T-helper 1 cell treated with Interleukin-12 subunit alpha and Interleukin-12 subunit beta and Interleukin-4 antibody, amounts not matched to agents 30 ng/mL and 1 ng/mL, for 36 hours (primary cell): ENCODE measurements around the gene SEMA4B. TPM values are rescaled to one million over a fixed set of nuclear protein-coding genes. Genes with fewer than 3 reads are reported as not detected.

Experiments
- intact Hi-C: fragments of 100-400 bp; cut with micrococcal nuclease; formaldehyde crosslinking; loops from one replicate; pipeline ENCODE4 v1.15.1; 2024
- total RNA-seq: library from RNA; stranded (reverse); gene quantifications from 2 replicates; pipeline ENCODE4 v1.2.3, GENCODE V29; 2022

SEMA4B gene
- total RNA-seq, 1 donor from 2014 or later, result 27.5 TPM

DNA sequence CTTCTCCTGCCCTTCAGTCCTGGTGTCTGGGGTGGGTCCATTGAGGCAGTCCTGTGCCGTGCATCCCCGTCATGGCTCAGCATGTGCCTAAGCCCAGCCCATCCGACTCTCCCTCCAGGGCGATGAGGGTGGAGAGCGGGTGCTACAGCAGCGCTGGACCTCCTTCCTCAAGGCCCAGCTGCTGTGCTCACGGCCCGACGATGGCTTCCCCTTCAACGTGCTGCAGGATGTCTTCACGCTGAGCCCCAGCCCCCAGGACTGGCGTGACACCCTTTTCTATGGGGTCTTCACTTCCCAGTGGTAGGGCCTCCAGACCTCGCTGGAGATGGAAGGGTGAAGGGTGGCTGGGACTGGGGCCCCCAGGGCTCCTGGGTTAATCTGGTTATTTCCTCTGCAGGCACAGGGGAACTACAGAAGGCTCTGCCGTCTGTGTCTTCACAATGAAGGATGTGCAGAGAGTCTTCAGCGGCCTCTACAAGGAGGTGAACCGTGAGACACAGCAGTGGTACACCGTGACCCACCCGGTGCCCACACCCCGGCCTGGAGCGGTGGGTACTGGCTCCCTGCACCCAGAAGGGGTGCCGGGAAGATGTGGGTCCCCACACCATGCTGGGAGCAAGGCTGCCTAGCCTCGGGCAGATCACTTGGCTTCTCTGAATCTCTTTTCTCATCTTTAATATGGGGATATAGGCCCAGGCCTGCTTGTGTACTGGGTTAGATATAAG is 22.5 kb downstream of the SEMA4B start:
- intact Hi-C loops, result no loop called here

DNA sequence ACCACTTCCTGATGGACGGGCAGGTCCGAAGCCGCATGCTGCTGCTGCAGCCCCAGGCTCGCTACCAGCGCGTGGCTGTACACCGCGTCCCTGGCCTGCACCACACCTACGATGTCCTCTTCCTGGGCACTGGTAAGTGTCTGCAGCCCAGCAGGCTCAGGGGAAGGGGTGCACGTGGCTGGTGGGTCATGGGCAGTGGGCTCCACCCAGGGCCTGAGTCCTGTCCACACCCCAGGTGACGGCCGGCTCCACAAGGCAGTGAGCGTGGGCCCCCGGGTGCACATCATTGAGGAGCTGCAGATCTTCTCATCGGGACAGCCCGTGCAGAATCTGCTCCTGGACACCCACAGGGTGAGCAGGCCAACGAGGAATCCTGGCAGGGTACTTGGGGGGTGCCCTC is 23.9 kb downstream of the SEMA4B start:
- intact Hi-C loops, result no loop called here

- intact Hi-C loops, result no loop called here
Measured at GRCh38 chr15:90225504-90226234, 24.5 kb downstream of the SEMA4B start.

DNA sequence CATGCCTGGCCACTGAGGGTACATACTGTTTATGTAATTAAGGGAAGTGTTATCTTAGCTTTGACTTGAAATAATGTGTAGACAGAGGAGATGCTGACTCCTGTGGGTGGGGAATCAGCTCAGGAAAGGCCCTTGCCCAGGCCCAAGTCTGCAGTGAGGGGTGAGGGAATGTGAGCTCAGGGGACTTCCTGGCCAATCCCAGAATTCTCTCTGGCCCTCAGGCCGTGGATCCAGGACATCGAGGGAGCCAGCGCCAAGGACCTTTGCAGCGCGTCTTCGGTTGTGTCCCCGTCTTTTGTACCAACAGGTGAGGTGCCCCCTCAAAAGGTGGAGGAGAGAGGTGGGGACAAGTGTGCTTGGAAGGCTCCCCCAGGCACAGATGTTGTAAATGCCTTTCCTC is 26.2 kb downstream of the SEMA4B start:
- intact Hi-C loops, result no loop called here

DNA sequence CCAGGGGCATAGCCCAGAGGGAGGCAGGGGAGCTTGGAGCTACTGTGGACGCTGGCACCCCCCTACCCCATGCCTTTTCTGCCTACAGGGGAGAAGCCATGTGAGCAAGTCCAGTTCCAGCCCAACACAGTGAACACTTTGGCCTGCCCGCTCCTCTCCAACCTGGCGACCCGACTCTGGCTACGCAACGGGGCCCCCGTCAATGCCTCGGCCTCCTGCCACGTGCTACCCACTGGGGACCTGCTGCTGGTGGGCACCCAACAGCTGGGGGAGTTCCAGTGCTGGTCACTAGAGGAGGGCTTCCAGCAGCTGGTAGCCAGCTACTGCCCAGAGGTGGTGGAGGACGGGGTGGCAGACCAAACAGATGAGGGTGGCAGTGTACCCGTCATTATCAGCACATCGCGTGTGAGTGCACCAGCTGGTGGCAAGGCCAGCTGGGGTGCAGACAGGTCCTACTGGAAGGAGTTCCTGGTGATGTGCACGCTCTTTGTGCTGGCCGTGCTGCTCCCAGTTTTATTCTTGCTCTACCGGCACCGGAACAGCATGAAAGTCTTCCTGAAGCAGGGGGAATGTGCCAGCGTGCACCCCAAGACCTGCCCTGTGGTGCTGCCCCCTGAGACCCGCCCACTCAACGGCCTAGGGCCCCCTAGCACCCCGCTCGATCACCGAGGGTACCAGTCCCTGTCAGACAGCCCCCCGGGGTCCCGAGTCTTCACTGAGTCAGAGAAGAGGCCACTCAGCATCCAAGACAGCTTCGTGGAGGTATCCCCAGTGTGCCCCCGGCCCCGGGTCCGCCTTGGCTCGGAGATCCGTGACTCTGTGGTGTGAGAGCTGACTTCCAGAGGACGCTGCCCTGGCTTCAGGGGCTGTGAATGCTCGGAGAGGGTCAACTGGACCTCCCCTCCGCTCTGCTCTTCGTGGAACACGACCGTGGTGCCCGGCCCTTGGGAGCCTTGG is 27.0 kb downstream of the SEMA4B start:
- intact Hi-C loops, result no loop called here

DNA sequence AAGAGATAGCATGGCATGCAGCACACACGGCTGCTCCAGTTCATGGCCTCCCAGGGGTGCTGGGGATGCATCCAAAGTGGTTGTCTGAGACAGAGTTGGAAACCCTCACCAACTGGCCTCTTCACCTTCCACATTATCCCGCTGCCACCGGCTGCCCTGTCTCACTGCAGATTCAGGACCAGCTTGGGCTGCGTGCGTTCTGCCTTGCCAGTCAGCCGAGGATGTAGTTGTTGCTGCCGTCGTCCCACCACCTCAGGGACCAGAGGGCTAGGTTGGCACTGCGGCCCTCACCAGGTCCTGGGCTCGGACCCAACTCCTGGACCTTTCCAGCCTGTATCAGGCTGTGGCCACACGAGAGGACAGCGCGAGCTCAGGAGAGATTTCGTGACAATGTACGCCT is 27.8 kb downstream of the SEMA4B start:
- intact Hi-C loops, result no loop called here

DNA sequence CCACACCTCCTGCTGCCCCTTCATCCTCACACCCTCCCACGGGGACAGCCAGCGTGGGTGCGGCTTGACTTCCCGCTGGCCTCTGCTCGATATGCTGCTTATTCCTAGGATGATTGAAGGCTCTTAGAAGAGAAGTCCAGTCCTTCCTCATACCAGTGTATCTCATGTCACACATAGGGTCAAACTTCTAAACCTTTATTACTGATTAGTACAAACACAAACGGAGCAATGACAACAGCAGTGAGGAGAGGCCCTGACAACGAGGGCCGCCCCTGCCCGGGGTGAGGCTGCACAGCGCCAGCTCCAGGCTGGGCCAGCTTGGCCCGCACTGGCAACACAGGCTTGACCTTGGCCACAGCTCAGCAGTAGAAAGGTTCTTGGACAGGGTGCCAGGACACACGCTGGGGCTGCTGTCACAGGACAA is 29.0 kb downstream of the SEMA4B start:
- intact Hi-C loops, result loop anchor here (5.0 to 10.0 kb wide), 6 partner anchors 172 to 895 kb away; partner anchors contain the start of genes AP3S2, POLG, TICRR and VPS33B

GRCh38 chr15:90230610-90231009 is 29.5 kb downstream of the SEMA4B start:
- intact Hi-C loops, result loop anchor here (1.0 to 10.0 kb wide), 8 partner anchors 87 to 896 kb away; partner anchors contain the start of genes AP3S2, POLG, TICRR and VPS33B

DNA sequence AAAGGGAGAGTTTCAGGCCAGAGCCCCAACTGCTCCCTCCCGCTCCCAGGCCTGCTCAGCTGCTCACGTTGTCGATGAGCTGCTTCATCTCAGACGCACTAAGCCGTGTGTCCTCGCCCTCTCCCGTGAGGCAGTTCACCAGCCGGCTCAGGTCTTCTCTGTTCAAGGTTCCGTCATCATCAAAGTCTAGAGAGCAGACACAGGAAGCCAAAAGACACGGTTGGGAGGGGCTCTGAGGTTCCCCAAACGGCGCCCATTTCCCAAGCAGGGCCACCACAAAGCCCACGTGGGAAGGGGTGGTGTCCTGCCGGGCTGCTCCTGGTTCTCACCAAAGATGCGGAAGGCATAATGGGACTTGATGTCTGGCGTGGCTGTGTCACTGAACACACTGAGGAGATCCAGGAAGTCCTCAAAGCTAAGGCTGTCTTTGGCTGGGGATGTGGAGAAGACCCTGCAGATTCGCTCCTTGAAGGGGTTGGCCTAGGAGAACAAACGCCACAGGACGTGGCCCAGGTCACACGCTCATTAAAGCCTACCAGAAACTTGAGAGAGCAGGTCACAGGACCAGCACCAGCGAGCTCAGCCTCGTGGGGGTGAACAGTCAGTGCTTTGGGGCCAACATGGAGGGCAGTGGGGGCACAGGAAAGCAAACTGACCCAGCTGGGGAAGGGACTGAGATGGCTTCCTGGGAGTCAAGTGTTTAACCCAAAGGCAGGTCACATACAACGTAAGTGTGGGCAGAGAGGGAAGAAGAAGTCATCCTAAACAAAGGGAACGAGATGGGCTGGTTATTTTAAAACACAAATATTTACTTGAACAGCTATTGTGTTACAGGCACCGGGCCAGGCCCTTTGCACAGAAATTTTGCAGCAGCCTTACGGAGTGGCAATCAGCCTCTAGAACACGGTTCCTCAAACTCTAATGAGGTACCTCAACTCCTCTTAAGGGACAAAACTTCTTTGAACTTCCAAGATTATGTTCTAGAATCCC is 30.2 kb downstream of the SEMA4B start:
- intact Hi-C loops, result loop anchor here (1.0 to 10.0 kb wide), 9 partner anchors 88 to 897 kb away; partner anchors contain the start of genes AP3S2, BLM, POLG and TICRR

GRCh38 chr15:90232196-90232595 is 31.1 kb downstream of the SEMA4B start:
- intact Hi-C loops, result loop anchor here (2.0 to 10.0 kb wide), 7 partner anchors 170 to 897 kb away; partner anchors contain the start of genes AP3S2, BLM, POLG and TICRR

GRCh38 chr15:90232941-90233386 is 31.8 kb downstream of the SEMA4B start:
- intact Hi-C loops, result loop anchor here (2.0 to 10.0 kb wide), 7 partner anchors 169 to 898 kb away; partner anchors contain the start of genes AP3S2, BLM, POLG and TICRR

DNA sequence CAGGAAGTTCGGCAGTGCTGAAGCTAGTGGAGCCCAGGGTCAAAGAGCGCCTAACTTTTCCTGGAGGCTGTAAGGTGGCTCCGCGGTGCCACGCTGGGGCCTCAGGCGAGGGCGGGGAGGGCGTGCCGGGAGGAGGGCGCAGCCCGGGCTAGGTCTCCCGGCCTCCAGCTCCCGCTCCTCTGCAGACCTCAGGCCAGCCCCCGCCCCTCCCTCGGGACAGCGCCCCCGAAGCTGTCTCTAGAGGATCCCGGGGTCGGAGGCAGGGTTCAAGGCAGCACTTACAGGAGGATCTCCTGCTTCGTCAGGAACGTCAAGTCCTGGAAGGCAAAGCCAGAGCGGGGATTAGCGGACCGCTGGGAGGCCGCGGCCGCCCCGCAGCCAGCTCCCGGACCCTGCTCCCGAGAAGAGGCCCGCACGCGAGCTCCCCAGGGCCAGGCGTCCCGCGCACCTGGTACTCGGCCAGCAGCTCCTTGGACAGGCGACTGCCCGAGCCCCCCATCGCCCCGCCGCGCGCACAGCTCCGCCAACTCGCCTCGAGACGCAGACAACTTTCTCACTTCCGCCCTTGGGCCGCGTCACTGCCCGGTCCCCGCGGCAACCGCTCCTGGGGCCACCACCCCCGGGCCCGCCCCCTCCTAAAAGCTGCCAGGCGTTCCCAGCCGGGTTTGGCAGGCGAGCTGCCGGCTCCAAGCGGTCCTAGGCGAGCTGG is 32.4 kb downstream of the SEMA4B start, which contains the start of gene CIB1:
CIB1 (minus strand) TSS at position 555 of the 709 bp plus-strand sequence; CDS start at position 499, 56 bp downstream.
- intact Hi-C loops, result loop anchor here (1.0 to 10.0 kb wide), 16 partner anchors 16 to 899 kb away; partner anchors contain the start of genes AP3S2, BLM, IQGAP1 and NGRN

DNA sequence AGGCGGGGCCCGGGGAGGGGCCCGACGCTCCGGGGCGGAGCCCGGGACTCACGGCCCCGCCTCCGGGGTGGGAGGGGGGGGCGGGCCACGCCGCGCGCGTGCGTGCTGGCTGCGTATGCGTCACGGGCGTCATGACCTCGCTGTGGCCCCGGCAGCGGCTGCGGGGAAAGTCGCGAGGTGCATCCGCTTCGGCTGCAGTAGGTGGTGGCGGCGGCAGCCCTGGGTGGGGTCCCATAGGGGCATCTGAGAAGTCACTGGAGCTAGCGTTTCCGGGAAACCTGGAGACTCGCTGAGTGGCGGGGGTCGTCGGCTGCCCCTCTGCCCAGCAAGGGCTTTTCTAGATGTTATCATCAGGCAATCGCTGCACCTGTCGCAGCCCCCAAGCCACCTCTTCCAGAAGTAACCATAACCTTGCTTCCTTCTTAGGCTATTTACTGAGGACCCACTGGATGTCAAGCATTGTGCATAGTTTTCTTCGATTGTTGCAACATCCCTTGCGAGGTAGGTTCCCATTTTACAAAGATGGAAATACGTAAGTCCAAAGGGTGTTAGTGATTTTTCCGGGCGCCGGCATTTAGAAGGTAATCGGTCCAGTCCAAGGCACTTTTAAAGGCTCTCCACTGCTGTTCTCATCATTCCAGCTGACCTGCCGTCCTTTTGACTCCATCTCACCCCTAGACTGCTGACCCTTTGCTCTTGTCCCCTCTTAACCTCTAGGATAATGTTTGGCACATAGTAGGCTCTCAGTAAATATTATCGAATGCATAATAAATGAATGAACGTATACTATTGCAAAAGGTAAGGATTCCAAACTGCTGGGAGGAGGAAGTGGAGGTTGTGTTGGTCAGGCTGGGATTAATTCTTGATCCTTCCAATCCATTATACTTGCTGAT is 33.2 kb downstream of the SEMA4B start, which contains the start of gene GDPGP1:
GDPGP1 (plus strand) TSS at position 114 of the 893 bp plus-strand sequence. CDS start 6,700 bp downstream, outside the sequence.
- intact Hi-C loops, result loop anchor here (1.0 to 10.0 kb wide), 15 partner anchors 15 to 900 kb away; partner anchors contain the start of genes AP3S2, IQGAP1, NGRN and POLG

- intact Hi-C loops, result loop anchor here (10.0 kb wide), 2 partner anchors 785 to 905 kb away; partner anchors contain the start of genes POLG and VPS33B
Measured at GRCh38 chr15:90239371-90239770, 38.2 kb downstream of the SEMA4B start.

- intact Hi-C loops, result no loop called here
Measured at GRCh38 chr15:90240856-90241255, 39.7 kb downstream of the SEMA4B start.

DNA sequence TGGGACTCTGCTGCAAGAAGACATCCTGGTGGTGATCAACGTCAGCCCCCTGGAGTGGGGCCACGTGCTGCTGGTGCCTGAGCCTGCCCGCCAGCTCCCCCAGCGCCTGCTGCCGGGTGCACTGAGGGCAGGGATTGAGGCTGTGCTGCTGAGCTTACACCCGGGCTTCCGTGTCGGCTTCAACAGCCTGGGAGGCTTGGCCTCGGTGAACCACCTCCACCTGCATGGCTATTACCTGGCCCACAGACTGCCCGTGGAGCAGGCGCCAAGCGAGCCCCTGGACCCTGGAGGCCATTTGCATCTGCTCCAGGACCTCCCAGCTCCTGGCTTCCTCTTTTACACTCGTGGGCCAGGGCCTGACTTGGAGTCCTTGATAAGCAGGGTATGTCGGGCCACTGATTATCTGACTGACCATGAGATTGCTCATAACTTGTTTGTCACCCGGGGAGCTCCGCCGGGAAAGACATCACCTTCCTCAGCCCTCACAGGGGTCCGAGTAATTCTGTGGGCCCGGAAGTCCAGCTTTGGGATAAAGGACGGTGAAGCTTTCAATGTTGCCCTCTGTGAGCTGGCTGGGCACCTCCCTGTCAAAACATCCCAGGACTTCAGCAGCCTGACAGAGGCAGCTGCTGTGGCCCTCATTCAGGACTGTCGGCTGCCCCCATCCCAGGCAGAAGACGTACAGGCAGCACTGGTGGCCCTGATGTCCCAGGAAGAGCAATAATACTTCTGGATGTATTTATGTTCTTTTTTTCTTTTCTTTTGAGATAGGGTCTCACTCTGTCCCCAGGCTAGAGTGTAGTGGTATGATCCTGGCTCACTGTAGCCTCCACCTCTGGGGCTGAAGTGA is 40.4 kb downstream of the SEMA4B start:
- intact Hi-C loops, result no loop called here
